H9 (cell line): Measurements from ENCODE around the gene MOB3B. TPM values are rescaled to one million over a fixed set of nuclear protein-coding genes. Genes with fewer than 3 reads are reported as not detected.

Experiments
- DNase-seq: peaks from one replicate; pipeline ENCODE4 v3.0.0-alpha.2; 2017
- H2AFZ ChIP-seq: one replicate; pipeline ENCODE4 v1.6.1; 2013; ENCODE audit warnings: mild to moderate bottlenecking, low read length, control low read depth, moderate library complexity
- H2AK5ac ChIP-seq: 2 replicates; pipeline ENCODE4 v1.6.1; 2013; ENCODE audit warnings: low read length, control low read depth, mixed read lengths; ENCODE audit not compliant: insufficient read length
- H2BK120ac ChIP-seq: one replicate; pipeline ENCODE4 v1.6.1; 2013; ENCODE audit warnings: low read depth, mild to moderate bottlenecking, low read length, control low read depth, inconsistent platforms; ENCODE audit not compliant: poor library complexity, severe bottlenecking
- H2BK12ac ChIP-seq: 2 replicates; pipeline ENCODE4 v1.6.1; 2013; ENCODE audit warnings: low read length, control low read depth, mixed read lengths, low read depth; ENCODE audit not compliant: insufficient read length
- H2BK15ac ChIP-seq: 2 replicates; pipeline ENCODE4 v1.6.1; 2013; ENCODE audit warnings: low read depth, low read length, control low read depth
- H2BK20ac ChIP-seq: one replicate; pipeline ENCODE4 v1.6.1; 2013; ENCODE audit warnings: low read depth, mild to moderate bottlenecking, low read length, control low read depth, inconsistent platforms; ENCODE audit not compliant: poor library complexity, severe bottlenecking
- H2BK5ac ChIP-seq: 2 replicates; pipeline ENCODE4 v1.6.1; 2013; ENCODE audit warnings: low read length, control low read depth, mixed read lengths; ENCODE audit not compliant: insufficient read length
- H3K14ac ChIP-seq: 2 replicates; pipeline ENCODE4 v1.6.1; 2013; ENCODE audit warnings: low read length, control low read depth; ENCODE audit not compliant: insufficient read depth
- H3K18ac ChIP-seq: 2 replicates; pipeline ENCODE4 v1.6.1; 2013; ENCODE audit warnings: low read depth, mild to moderate bottlenecking, mixed read lengths, low read length, control low read depth; ENCODE audit not compliant: insufficient read length
- H3K23ac ChIP-seq: 2 replicates; pipeline ENCODE4 v1.6.1; 2013; ENCODE audit warnings: low read length, control low read depth, mixed read lengths, low read depth; ENCODE audit not compliant: insufficient read length
- H3K23me2 ChIP-seq: 2 replicates; pipeline ENCODE4 v1.6.1; 2013; ENCODE audit warnings: low read depth, mild to moderate bottlenecking, mixed read lengths, low read length, control low read depth; ENCODE audit not compliant: insufficient read length, poor library complexity, severe bottlenecking
- H3K27ac ChIP-seq: 2 replicates; pipeline ENCODE4 v1.5.1; 2013; ENCODE audit warnings: low read length, control low read depth, mixed read lengths, low read depth; ENCODE audit not compliant: insufficient read length
- H3K27me3 ChIP-seq: 2 replicates; pipeline ENCODE4 v1.6.1; 2013; ENCODE audit warnings: low read length, control low read depth, inconsistent platforms; ENCODE audit not compliant: insufficient read depth
- H3K4ac ChIP-seq: 2 replicates; pipeline ENCODE4 v1.6.1; 2013; ENCODE audit warnings: low read depth, mild to moderate bottlenecking, control low read depth, inconsistent platforms, low read length, moderate library complexity
- H3K4me1 ChIP-seq: 2 replicates; pipeline ENCODE4 v1.6.1; 2013; ENCODE audit warnings: low read length, control low read depth, inconsistent platforms; ENCODE audit not compliant: insufficient read depth
- H3K4me2 ChIP-seq: 2 replicates; pipeline ENCODE4 v1.6.1; 2013; ENCODE audit warnings: low read length, control low read depth, mixed read lengths; ENCODE audit not compliant: insufficient read length, insufficient read depth
- H3K56ac ChIP-seq: 2 replicates; pipeline ENCODE4 v1.6.1; 2013; ENCODE audit warnings: low read depth, mild to moderate bottlenecking, mixed read lengths, low read length, control low read depth; ENCODE audit not compliant: insufficient read length
- H3K79me1 ChIP-seq: 2 replicates; pipeline ENCODE4 v1.6.1; 2013; ENCODE audit warnings: low read depth, mild to moderate bottlenecking, moderate library complexity, low read length, control low read depth, inconsistent platforms; ENCODE audit not compliant: insufficient read depth, poor library complexity, severe bottlenecking
- H3K79me2 ChIP-seq: 2 replicates; pipeline ENCODE4 v1.6.1; 2013; ENCODE audit warnings: low read length, control low read depth, inconsistent platforms; ENCODE audit not compliant: insufficient read depth
- H3K9ac ChIP-seq: 2 replicates; pipeline ENCODE4 v1.6.1; 2013; ENCODE audit warnings: low read length, control low read depth, mixed read lengths; ENCODE audit not compliant: insufficient read length; ENCODE audit errors: extremely low read depth
- H3K9me3 ChIP-seq: one replicate; pipeline ENCODE4 v1.6.1; 2013; ENCODE audit warnings: low read depth, low read length, inconsistent platforms; ENCODE audit not compliant: control insufficient read depth
- H3T11ph ChIP-seq: one replicate; pipeline ENCODE4 v1.6.1; 2013; ENCODE audit warnings: mild to moderate bottlenecking, low read length, control low read depth, inconsistent platforms
- H4K20me1 ChIP-seq: one replicate; pipeline ENCODE4 v1.6.1; 2013; ENCODE audit not compliant: control insufficient read depth, insufficient read length, insufficient read depth
- H4K5ac ChIP-seq: 2 replicates; pipeline ENCODE4 v1.6.1; 2013; ENCODE audit warnings: low read depth, mild to moderate bottlenecking, mixed read lengths, low read length, control low read depth; ENCODE audit not compliant: insufficient read length
- H4K8ac ChIP-seq: replicated peaks from 2 replicates; pipeline ENCODE4 v1.6.1; 2013; ENCODE audit warnings: low read length, control low read depth, mixed read lengths, low read depth; ENCODE audit not compliant: insufficient read length
- H4K91ac ChIP-seq: 2 replicates; pipeline ENCODE4 v1.6.1; 2013; ENCODE audit warnings: low read depth, mild to moderate bottlenecking, moderate library complexity, mixed read lengths, low read length, control low read depth; ENCODE audit not compliant: insufficient read length
- H3K27ac Mint-ChIP-seq, 3 experiments: 2 replicates in 2 of 3; 3 replicates in 1 of 3; pipeline ENCODE4 v1.8.0; 2020 to 2021; ENCODE audit warnings: mixed read lengths in 3 of 3, mild to moderate bottlenecking in 1 of 3, moderate library complexity in 1 of 3
- H3K27me3 Mint-ChIP-seq: 2 replicates; pipeline ENCODE4 v1.8.0; 2021; ENCODE audit warnings: low read depth, mild to moderate bottlenecking, moderate library complexity, mixed read lengths
- H3K36me3 Mint-ChIP-seq, 3 experiments: 2 replicates in 2 of 3; 3 replicates in 1 of 3; pipeline ENCODE4 v1.8.0; 2020 to 2021; ENCODE audit warnings: low read depth in 3 of 3, mixed read lengths in 3 of 3; ENCODE audit not compliant: insufficient read depth in 1 of 3
- H3K4me1 Mint-ChIP-seq, 2 experiments: 2 replicates each; pipeline ENCODE4 v1.8.0; 2020; ENCODE audit warnings: mixed read lengths in 2 of 2
- H3K4me3 Mint-ChIP-seq, 2 experiments: 2 replicates in 1 of 2; 3 replicates in 1 of 2; pipeline ENCODE4 v1.8.0; 2020 to 2021; ENCODE audit warnings: mild to moderate bottlenecking in 2 of 2, mixed read lengths in 2 of 2, moderate library complexity in 1 of 2
- H3K9me3 Mint-ChIP-seq, 2 experiments: 2 replicates in 1 of 2; 3 replicates in 1 of 2; pipeline ENCODE4 v1.8.0; 2020; ENCODE audit warnings: mild to moderate bottlenecking in 2 of 2, mixed read lengths in 2 of 2, moderate library complexity in 1 of 2
- CTCF ChIP-seq: fragments of 200-600 bp; sonication (generic); conservative IDR thresholded peaks from 3 replicates; pipeline ENCODE4 v1.8.0; 2021; ENCODE audit warnings: antibody characterized with exemption, mild to moderate bottlenecking
- WGBS: extraction: QIAGEN DNeasy Blood & Tissue Kit; methylation state at CpG from one replicate; pipeline ENCODE4 v1.1.7; 2013; ENCODE audit warnings: missing lambda C conversion rate, low lambda C conversion rate, mixed read lengths; ENCODE audit not compliant: insufficient read length; ENCODE audit errors: extremely low coverage; 5-methylcytosine and 5-hydroxymethylcytosine counted together
- total RNA-seq: library from RNA; stranded (reverse); gene quantifications from 2 replicates; pipeline ENCODE4 v1.2.1, GENCODE V29; 2021

Gene MOB3B
- total RNA-seq, 1 experiment from 2014 or later: 9.8 TPM

- no peak overlapping the region for H3K23ac ChIP-seq
- no peak overlapping the region for H3K4me3 Mint-ChIP-seq
- H3K27me3 ChIP-seq: no peaks in the 10 kb centered on the region
- no peak overlapping the region for H2AFZ ChIP-seq
- no CpG with 5 or more reads among the region's 3 CpGs for WGBS
- H4K91ac ChIP-seq: no peak overlapping the region
- H3K27me3 Mint-ChIP-seq: no peaks in the 10 kb centered on the region
- H4K5ac ChIP-seq: no peak overlapping the region
- H3K36me3 Mint-ChIP-seq: peaks cover 2 to 5% (median 5%) of the 10 kb centered on the region in 3 experiments; a peak in 6 of 7 replicates
- H3K9me3 ChIP-seq: no peaks in the 10 kb centered on the region
- no peak overlapping the region for H2BK120ac ChIP-seq
- H2BK20ac ChIP-seq: no peak overlapping the region
- H2BK15ac ChIP-seq: no peak overlapping the region
- H3K27ac Mint-ChIP-seq: peak overlapping the region in 1 of 3 experiments; percentile 26; a peak in 1 of 7 replicates
- no peak overlapping the region for H2BK12ac ChIP-seq
- H3K23me2 ChIP-seq: no peaks in the 10 kb centered on the region
- H3K27ac ChIP-seq: no peak overlapping the region
- DNase-seq: no peak
- no peak overlapping the region for H3K56ac ChIP-seq
- no peak overlapping the region for H3T11ph ChIP-seq
- H3K4me2 ChIP-seq: no peak overlapping the region
- no peak overlapping the region for H2AK5ac ChIP-seq
- no peak overlapping the region for H3K4ac ChIP-seq
- no peaks in the 10 kb centered on the region for H4K20me1 ChIP-seq
- no peak overlapping the region for H3K18ac ChIP-seq
- no peaks in the 10 kb centered on the region for H3K79me1 ChIP-seq
- no peak overlapping the region for H2BK5ac ChIP-seq
- no peak overlapping the region for H3K14ac ChIP-seq
- TF ChIP-seq CTCF: no peak; the same call in 2 of the 3 replicates
- H4K8ac ChIP-seq: no peak overlapping the region
- H3K9ac ChIP-seq: no peak overlapping the region
- H3K4me1 Mint-ChIP-seq: peaks cover 34 to 58% of the 10 kb centered on the region in 2 experiments
- peaks cover 3% of the 10 kb centered on the region in 2 experiments; a peak in 4 of 5 replicates for H3K9me3 Mint-ChIP-seq
- no peaks in the 10 kb centered on the region for H3K79me2 ChIP-seq
- peaks cover 19% of the 10 kb centered on the region for H3K4me1 ChIP-seq
Measured at GRCh38 chr9:27337236-27337635, 192.4 kb downstream of the MOB3B start.
